GM21367 (cell line): Measurements from ENCODE around the gene MOSPD3.

Experiments
- ATAC-seq: cut with Tn5 transposase; IDR thresholded peaks from one replicate; pipeline ENCODE4 v1.9.1; 2021; ENCODE audit not compliant: unreplicated experiment

The MOSPD3 gene

DNA sequence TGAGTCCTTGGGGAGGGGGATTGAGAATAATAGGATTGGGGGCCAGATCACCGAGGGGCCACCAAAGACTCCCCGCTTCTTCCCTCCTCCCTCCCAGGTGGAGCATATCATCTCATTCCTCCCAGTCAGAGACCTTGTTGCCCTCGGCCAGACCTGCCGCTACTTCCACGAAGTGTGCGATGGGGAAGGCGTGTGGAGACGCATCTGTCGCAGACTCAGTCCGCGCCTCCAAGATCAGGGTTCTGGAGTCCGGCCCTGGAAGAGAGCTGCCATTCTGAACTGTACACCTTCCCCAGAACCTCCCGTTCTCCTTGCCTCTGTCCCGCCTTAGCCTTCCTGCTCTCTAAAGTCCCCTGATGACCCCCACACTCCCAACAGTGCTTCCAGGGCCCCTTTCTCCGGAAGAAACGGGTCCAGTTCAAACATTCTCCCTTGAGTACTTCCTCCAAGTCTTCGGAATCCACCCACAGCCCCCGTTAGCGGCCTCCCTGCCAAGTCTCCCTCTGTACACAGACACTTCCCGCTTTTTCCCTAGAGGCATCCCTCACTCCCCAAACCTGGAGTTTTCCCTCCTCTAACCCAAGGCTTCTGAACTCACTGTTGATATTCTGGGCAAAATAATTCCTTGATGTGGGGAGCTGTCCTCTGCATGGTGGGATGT, 22.1 kb upstream of the MOSPD3 start:
- ATAC-seq: no peak

DNA sequence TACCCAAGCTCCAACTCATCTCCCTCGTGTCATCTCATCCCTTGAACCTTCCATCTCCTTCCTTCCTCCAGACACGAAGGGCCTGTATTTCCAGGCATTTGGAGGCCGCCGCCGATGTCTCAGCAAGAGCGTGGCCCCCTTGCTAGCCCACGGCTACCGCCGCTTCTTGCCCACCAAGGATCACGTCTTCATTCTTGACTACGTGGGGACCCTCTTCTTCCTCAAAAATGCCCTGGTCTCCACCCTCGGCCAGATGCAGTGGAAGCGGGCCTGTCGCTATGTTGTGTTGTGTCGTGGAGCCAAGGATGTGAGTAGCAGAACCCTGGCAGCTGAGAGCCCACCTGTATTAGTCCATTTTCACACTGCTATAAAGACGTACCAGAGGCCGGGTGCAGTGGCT, 20.7 kb upstream of the MOSPD3 start:
- ATAC-seq: no peak

DNA sequence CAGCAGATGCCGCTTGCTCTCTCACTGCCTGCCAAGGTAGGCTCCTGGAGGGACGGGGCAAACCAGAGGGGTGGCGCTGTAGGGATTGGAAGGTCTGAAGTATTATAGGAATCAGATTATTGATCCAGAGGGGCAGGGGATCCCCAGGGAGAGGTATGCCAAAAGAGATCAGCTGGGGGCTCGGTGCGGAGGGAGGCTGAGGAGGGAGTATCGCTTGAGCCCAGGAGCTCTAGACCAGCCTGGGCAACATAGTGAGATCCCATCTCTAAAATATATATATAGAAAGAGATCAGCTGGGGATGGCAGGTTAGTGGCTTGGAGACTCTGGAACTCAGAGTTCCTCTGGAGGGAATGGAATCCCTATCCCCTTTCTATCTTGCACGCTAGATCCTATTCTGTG, 17.2 kb upstream of the MOSPD3 start:
- no peak for ATAC-seq

DNA sequence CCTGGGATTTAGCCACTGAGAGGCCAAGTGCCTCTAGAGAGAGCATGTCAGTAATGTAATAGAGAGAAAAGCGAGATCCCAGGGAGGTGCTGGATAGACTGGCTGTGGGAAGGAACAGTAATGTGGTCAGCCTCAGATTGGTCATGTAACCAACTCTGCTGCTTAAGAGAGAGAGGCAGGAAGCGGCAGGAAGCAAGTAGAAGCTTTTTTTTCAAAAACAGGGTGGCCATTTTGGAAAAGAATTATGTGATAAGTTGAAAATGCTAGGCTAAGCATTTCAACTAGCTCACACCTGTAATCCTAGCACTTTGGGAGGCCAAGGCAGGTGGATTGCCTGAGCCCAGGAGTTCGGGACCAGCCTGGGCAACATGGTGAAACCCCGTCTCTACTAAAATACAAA, 13.9 kb upstream of the MOSPD3 start:
- no peak for ATAC-seq

DNA sequence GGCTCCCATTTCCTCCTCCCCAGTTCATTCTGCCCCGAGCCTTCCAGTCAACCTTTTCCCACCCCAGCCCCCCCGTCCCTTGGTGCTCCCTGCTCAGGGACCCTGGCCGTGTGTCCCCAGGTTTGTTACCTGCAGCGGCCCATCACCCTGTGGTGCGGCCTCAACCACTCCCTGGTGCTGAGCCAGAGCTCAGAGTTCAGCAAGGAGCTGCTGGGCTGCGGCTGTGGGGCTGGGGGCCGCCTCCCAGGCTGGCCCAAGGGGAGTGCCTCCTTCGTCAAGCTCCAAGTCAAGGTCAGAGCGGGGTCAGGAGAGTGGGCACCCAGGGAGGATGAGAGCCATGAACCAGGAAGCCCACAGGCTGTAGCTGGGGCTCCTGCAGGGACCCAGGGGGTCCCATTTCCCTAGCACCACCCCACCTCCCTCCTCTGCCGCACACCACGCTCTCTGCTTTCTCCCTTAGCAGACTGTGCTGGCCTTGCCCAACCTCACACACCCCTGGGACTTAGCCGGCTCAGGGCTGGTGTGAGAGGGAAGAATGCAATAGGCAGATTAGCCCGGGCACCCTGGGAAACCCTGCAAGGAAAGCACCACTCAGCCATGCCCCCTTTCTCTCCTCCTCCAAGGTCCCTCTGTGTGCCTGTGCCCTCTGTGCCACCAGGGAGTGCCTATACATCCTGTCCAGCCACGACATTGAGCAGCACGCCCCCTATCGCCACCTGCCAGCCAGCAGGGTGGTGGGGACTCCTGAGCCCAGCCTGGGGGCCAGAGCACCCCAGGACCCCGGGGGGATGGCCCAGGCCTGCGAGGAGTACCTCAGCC, 12.2 kb upstream of the MOSPD3 start:
- ATAC-seq: no peak

DNA sequence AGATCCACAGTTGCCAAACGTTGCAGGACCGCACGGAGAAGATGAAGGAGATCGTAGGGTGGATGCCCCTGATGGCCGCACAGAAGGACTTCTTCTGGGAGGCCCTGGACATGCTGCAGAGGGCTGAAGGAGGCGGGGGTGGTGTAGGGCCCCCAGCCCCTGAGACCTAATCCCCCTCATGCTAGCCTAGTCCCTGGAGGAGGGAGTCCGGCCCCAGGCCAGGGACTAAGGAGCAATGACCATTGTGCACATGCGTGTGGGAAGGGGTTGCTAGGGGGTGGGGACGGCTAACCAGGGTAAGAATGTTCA, 11.7 kb upstream of the MOSPD3 start:
- ATAC-seq: no peak

DNA sequence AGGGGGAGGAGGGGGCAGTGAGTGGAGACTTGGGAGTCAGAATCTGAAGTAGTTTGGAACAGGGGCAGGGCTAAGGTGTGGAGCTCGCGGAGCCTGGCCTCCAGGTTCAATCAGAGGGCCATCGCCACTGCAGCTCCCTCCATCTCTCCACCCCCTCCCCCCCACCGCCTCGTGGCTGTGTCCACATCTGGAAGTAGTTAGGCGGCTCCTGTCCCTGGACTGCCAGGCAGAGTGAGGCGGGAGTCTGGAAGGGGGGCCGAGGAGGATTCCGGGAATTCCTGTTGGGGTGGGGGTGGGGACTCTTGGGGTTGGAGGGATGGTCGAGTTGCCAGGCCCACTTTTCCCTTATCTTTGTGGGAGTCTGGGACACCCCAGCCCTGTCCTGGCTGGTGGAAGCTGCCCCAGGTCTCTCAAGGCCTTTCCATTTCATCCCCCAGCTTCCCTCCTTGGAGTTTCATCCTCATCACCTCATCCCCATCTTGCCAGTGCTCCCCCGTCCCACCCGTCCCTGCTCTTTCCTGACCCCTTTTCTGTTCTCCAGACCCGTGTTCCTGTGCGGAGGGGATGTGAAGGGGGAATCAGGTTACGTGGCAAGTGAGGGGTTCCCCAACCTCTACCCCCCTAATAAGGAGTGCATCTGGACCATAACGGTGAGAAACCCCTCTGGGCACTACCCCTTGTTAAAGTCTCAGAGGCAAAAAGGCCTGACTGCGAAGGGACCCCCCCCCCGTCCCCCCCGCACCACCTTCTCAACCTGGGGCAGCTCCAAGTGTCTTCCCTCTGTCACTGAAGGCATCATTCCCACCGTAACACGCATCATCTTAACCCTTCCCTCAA, 9.2 kb upstream of the MOSPD3 start:
- no peak for ATAC-seq

DNA sequence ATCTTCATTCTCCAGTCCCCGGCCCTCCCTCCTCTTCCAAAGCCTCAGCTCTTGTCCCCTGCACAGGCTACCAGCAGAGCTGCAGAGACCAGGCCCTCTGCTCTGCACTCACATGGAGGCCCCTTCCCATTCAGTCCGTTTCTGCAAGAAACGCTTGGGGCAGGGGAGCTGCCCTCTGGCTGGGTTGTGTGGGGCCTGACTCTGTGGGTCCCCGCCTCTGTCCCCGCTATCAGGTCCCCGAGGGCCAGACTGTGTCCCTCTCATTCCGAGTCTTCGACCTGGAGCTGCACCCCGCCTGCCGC, 8.7 kb upstream of the MOSPD3 start:
- no peak for ATAC-seq

DNA sequence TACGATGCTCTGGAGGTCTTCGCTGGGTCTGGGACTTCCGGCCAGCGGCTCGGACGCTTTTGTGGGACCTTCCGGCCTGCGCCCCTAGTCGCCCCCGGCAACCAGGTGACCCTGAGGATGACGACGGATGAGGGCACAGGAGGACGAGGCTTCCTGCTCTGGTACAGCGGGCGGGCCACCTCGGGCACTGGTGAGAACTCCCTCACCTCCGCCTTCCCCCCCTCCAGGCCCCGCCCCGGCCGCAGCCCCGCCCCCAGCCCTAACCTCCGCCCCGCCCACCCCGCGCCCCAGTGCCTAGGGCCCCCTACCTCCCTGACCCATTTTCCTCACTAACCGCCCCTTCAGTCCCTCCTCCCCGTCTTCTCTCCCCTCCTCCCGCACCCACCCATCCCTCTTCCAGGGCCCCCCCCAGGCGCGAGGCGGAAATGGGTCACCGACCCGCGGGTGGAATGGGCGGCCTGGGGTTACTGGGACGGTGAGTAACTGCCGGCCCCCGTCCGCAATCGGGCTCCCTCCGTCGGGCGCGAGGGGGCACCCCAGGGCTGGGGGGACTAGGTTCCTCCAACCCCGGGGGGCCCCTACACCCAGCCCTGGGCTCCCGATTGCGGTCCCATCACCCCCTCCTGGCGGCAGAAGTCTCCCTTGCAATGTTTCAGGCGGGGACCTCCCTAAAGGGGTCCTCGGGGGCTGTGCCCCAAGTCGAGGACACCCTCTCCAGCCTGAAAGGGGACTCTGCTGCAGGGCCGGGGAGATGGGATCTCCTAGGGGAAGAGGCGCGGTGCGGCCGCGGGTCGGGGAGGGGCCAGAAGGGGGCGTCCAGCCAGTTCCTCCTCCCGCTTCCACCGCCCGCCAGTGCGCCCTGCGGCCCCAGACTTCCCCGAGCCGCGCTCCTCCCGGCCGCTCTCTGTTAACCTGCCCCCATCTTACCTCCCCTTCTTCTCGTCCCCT, 8.0 kb upstream of the MOSPD3 start:
- no peak for ATAC-seq

DNA sequence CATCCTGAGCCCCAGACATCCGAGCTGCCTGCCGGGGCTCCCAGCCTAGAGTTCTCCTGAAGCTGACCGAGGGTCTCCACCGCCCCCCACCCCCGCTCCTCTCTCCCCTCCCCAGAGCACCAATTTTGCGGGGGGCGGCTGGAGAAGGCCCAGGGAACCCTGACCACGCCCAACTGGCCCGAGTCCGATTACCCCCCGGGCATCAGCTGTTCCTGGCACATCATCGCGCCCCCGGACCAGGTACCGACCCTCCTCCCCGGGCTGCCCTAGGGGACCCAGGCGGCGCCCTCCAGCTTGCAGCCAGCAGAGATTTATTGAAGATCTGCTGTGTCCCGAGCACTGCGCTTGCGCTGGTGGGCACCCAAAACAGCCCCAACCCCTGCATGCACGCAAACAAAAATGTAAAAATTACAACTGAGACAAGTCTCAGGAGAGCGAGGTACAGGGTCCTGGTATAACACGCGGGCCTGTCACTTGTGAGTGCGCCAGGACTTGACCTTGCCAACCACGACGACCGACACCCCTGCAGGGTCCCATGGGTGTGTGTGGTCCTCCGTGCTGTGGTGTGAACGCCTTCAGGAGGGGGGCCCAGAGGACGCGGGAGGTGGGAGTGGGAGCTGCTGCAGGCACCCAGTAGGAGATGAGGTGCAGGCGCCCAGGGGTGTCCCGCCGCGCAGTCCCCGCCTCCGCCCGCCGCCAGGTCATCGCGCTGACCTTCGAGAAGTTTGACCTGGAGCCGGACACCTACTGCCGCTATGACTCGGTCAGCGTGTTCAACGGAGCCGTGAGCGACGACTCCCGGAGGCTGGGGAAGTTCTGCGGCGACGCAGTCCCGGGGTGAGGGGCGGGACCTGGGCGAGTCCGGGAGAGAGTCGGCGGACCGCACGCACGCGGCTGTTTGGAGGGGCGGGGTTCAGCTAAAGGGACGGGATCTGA, 7.1 kb upstream of the MOSPD3 start:
- ATAC-seq: no peak

DNA sequence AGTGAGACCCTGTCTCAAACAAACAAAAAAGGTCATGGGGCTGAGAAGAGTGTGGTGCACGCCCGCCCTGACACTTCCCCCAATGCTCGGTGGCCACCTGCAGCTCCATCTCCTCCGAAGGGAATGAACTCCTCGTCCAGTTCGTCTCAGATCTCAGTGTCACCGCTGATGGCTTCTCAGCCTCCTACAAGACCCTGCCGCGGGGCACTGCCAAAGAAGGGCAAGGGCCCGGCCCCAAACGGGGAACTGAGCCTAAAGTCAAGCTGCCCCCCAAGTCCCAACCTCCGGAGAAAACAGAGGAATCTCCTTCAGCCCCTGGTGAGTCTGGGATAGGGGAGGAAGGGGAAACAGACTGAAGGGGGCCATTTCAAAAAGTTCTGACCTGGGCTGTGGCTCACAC, 6.0 kb upstream of the MOSPD3 start:
- ATAC-seq: no peak

DNA sequence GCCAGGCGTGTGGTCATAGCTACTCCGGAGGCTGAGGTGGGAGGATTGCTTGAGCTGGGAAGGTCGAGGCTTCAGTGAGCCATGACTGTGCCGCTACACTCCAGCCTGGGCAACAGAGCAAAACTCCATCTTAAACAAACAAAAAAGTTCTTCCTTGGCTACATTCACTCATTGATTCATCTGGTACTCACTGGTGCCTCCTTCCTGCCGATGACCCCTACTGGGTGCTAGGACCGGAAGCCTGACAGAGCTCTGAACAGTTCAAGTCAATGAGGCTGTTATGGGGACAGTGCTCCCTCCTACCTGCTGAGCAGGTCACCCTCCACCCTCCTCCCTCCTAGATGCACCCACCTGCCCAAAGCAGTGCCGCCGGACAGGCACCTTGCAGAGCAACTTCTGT, 5.2 kb upstream of the MOSPD3 start:
- ATAC-seq: no peak

DNA sequence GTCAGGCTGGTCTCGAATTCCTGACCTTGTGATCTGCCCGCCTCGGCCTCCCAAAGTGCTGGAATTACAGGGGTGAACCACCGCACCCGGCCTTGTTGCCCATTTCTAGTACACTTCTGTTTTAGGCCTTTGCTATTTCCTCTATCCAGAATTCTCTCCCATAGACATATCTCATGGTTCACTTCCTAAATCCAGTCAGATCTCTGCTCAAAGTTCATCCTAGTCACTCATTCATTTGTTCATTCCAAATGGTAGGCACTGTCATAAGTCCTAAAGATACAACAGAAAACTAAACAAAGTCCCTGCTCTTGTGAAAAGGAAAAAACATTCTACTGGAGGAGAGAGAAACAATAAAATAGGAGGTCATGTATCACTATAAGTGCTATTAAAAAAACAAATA, 2.4 kb upstream of the MOSPD3 start:
- no peak for ATAC-seq

DNA sequence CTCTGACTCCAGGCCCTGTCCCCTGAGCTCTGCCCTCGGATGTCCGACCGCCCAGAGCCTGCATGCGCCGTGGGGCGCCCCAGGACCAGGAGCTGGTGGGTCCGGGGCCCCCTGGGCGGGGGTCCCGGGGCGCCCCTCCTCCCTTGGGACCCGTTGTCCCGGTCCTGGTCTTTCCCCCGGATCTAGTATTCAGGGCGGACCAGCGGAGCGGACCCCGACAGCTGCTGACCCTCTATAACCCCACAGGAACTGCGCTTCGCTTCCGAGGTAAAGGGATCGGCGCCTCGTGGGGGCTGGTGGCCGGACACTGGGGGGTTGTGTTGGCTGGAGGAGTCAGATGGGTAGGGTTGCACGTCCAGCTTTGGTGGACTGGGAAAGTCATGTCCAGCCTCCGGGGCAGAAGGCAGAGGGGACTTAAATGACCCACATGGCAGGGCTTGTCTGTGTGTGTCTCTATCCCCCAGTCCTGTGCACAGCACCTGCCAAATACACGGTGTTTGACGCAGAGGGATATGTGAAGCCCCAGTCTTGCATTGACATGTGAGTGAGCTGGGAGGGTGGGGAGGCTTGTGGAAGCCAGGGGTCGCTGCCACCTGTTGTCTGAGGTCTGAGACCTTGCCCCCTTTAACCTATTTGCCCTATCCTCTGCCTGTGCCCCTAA, 520 bp downstream of the MOSPD3 start:
- ATAC-seq: no peak

DNA sequence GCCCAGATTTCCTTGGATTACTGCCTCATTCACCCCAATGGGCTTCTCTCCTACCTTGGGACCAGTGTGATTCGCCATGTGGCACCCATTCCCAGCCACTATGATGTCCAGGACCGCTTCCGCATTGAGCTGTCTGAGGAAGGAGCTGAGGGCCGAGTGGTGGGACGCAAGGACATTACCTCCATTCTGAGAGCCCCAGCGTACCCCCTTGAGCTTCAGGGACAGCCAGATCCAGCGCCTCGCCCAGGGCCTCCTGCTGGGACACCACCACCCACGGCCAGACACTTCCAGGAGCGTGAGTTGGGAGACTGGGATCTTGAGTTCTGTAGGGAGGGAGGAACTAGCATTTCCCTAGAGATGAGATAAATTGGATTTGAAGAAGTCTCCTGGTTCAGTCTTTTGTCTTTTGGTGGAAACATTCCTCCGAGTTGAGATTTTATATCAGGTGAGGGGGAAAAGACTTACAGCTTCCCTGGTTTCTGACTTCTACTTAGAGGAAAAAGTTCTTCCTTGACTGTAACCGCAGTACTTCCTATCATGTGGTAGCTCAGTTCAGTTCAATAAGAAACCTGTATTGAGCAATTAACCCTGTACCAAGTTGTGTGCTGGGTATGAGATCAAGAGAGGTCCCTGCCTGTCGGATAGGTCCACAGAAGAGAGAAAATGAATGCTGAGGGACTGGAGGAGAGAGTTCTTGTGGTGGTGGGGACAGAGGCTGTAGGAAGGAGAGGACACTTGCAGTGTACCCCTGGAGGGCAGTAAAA, 1.3 kb downstream of the MOSPD3 start:
- no peak for ATAC-seq

DNA sequence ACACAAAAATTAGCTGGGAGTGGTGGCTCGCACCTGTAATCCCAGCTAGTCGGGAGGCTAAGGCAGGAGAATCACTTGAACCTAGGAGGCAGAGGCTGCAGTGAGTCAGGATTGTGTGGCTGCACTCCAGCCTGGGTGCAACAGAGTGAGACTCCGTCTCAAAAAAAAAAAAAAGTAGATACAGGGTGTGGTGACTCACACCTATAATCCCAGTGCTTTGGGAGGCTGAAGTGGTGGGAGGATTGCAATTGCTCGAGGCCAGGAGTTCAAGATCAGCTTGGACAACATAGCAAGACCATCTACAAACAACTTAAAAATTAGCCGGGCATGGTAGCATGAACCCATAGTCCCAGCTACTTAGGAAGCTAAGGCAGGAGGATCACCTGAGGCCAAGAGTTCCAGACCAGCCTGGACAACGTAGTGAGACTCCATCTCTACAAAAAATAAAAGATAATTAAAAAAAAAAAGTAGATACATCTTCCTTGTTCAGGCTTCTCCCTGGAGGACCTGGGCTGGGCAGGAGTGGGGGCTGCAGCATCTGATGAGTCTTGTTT, 2.0 kb downstream of the MOSPD3 start:
- ATAC-seq: no peak

DNA sequence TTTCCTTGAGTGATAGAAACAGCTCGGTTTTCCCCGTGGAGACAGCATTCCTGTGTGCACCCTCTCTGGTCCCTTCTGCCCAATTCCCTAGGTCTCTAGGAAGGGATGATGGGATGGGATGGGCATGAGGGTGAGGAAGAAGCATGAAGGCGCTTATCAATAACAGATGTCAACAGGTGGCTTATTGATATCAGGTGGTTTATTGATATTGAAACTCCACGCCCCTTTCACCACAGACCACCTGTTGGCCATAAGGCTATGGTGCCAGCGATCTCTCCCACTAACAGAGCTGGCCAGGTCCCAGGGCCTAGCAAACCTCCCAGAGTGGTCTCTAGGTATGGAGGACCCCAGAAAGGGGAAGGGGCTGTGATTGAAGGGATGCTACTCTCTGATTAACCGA, 7.9 kb downstream of the MOSPD3 start:
- no peak for ATAC-seq

DNA sequence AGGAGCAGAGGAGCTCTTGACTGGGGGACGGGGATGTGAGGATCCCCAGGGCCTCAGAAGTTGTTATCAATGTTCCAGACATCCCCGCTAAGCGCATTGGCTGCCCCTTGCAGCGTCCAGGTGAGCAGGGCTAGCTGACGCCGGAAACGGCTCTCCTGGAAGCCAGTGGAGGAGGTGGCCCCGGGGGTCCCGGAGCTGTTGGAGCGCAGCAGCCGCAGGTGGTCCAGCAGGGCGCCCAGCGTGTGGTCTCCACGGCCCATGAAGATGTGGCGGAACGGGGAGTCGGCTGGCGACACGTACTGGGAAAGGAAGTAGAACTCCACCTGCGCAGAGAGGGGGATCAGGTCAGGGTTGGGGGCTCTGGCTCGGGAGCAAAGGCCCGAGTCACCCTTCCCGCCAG, 8.5 kb downstream of the MOSPD3 start:
- no peak for ATAC-seq

DNA sequence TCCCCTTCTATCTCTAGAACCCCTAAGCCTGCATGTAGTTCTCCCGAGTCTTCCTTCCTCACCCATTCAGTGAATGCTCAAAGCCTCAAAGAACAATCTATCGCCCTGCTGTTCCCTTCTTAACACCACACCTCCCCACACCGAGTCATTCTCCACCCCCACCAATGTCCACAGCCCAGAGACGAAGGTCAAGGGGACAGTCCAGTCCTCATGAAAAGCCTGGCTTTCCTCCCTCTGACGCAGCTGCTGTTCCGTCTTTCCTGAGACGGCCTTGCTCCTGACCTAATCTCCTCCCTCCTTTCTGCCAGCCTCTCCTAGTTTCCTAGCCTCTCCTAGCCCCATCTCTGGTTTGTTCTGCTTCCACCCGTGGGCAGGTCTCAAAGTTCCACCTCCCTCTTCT, 9.2 kb downstream of the MOSPD3 start:
- ATAC-seq: no peak
